GM19467 (cell line): ENCODE measurements around the gene UBXN11.
A peak's percentile ranks its signal among the peaks of the same experiment; 100 is the strongest.

Experiments
- ATAC-seq: cut with Tn5 transposase; IDR thresholded peaks from one replicate; pipeline ENCODE4 v1.9.1; 2021; ENCODE audit warnings: mild to moderate bottlenecking, moderate library complexity; ENCODE audit not compliant: unreplicated experiment

The UBXN11 gene, protein sequence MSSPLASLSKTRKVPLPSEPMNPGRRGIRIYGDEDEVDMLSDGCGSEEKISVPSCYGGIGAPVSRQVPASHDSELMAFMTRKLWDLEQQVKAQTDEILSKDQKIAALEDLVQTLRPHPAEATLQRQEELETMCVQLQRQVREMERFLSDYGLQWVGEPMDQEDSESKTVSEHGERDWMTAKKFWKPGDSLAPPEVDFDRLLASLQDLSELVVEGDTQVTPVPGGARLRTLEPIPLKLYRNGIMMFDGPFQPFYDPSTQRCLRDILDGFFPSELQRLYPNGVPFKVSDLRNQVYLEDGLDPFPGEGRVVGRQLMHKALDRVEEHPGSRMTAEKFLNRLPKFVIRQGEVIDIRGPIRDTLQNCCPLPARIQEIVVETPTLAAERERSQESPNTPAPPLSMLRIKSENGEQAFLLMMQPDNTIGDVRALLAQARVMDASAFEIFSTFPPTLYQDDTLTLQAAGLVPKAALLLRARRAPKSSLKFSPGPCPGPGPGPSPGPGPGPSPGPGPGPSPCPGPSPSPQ

DNA sequence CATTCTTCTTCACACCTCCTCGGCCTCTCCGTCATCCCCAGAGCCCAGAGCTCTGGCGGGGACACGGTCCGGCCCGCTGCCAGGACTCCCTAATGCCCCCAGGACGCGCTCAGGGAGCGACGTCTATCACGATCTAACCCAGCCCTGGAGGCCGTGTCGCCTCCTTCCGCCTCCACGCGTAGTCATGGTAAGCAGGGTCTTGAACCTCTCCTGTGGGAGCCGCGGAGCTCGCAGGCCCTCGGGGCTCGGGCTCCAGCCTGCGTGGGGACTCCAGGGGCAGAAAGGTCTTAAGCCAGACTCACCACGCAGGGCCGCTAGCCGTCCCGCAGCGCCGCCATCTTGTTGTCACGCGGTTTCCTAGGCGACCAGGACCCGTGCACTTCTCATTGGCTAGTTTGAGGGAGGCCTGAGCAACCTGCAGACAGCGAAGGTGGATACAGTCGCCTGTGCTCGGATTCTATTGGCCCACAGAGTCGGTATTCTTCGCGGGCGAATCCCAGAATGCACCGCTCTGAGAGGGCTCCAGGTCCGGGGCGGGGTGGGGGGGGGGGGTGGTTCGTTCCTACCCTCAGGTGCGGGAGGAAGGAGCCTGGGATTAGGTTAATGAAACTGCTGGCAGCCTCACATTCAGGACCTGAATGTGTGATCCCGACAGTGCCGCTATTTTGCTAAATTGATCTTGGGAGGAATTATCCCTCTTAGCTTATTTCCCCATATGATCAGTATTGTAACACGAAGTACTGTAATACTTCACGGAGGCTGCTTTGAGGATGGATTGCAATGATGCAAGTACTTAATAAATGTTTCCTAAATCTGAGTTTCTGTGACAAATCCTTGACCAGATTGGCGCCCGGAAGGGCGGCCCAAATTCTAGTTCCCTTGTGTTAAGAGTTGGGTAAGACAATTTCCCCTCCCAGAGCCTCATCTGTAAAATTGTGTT is at the start of gene UBXN11:
Gene UBXN11, minus strand, starts transcription at position 347 of the 940 bp plus-strand sequence. CDS start 3,753 bp downstream, outside the sequence.
- ATAC-seq = peak; percentile 99

DNA sequence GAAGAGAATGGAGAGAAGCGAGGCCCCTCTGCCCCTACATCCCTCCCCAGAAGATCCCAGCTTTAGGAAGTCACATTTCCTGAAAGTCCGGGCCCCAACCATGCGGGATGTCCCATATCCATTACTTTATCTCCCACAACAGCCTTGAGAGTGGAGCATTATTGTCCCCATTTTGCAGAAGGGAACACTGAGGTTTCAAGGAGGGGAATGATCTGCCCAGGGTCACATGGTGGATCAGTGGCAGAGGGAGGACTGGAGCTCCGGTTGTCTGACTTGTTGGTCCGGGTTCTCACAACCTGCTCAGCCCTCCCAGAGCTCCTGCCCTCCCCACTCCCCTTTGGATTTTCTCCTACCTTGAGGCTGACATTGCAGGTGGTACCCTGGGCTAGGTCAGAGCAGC is 49.7 kb upstream of the UBXN11 start:
- no peak for ATAC-seq

- ATAC-seq = no peak
These were observed 48.5 kb upstream of the UBXN11 start for GRCh38 chr1:26354972-26355371.

- no peak for ATAC-seq
These were observed 47.8 kb upstream of the UBXN11 start, which contains the start of gene CRYBG2 for GRCh38 chr1:26353976-26354820. TSS of gene CRYBG2 (minus strand) at chr1:26354130. CDS start at chr1:26346657, 7,473 bp downstream.

- ATAC-seq = no peak
These were observed 46.9 kb upstream of the UBXN11 start for GRCh38 chr1:26353210-26353859.

GRCh38 chr1:26352338-26352679 is 45.9 kb upstream of the UBXN11 start:
- ATAC-seq = no peak

GRCh38 chr1:26351590-26352337 is 45.3 kb upstream of the UBXN11 start:
- no peak for ATAC-seq

DNA sequence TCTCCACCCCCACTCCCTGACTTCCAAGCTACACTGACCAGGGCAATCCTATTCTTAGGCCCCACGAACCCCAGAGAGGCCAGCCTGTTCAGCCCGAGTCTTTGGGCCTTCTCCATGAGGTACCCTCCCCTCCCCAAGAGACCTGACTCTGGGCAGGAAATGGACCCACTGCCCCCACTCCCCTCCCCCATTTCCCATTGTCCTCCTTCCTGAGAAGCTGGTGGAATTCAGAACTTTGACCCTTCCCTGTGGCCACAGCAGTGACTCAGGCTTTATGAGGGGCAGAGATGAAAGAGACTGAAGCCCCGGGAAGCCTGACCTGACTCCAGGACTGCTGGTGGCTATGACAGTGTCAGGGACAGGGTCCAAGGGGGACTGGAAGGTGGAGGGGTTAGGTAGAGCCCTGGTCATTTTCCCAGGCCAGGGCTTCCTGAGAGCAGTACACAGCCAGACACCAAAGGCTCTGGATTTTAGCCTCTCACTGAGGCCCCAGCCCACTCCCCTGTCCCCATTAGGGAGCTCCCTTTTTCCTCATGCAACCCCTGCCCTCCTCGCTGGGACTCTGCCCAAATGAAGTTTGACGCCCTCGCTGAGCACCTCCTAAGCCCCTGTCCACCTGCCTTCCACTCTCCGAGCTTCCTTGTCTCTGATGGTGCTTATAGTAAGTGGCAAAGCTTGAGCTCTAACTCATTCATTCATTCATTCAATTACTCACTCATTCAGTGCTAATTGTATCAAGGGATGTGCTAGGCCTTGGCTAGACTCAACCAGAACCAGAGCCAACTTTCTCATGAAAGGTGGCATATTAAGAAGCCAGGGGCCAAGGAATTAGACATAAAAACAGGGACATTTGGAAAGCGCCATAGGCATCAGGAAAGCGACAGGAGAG is 44.5 kb upstream of the UBXN11 start:
- ATAC-seq = no peak

DNA sequence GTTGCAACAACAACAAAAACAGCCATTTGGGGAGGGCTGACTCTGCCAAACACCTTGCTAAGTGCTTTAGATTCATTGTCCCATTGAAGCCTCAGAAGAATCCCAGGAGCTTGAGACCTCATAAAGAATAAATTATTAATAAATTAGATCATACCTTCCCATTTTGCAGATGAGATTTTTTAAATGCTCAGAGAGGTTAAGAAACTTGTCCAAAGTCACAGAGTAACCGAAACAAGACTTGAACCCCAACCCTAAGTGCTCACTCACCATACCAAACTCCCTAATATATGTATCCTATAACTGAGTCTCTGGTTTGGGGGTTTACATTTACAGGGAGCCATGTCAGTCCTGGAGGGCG is 43.9 kb upstream of the UBXN11 start:
- no peak for ATAC-seq

DNA sequence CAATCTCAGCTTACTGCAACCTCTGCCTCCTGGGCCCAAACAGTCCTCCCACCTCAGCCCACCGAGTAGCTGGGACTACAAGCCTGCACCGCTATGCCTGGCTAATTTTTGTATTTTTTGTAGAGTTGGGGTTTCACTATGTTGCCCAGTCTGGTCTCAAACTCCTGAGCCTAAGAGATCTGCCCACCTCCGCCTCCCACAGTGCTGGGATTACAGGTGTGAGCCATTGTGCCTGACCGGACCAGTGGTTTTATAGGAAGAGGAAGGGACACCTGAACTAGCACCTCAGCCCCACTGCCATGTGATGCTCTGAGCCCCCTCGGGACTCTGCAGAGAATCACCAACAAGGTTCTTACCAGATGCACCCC is 43.4 kb upstream of the UBXN11 start:
- no peak for ATAC-seq

DNA sequence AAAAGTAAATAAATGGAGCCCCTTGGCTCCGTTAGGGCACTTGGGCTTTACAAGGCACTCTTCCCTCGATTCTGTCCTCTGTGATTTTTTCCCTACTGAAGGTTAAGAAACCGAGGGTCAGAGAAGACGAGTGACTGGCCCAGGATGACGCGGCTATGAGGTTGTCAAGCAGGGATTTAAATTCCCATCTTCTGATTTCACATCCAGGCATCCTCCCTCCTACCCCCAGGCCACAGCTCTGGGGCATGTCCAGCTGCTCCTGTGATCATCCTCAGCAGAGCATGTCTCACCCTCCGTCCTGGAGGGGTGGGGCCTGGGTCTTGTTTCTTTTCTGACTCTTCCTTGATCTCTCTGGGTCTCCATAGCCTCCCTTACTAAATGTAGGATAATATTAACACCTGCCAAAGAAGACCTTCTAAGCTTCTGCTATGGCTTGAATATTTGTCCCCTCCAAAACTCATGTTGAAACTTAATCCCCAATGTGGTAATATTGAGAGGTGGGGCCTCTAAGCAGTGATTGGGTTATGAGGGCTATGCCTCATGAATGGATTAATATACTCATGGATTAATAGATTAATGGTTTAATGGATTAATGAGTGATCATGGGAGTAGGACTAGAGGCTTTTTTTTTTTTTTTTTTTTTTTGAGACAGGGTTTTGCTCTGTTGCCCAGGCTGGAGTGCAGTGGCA is 42.9 kb upstream of the UBXN11 start:
- ATAC-seq = no peak

DNA sequence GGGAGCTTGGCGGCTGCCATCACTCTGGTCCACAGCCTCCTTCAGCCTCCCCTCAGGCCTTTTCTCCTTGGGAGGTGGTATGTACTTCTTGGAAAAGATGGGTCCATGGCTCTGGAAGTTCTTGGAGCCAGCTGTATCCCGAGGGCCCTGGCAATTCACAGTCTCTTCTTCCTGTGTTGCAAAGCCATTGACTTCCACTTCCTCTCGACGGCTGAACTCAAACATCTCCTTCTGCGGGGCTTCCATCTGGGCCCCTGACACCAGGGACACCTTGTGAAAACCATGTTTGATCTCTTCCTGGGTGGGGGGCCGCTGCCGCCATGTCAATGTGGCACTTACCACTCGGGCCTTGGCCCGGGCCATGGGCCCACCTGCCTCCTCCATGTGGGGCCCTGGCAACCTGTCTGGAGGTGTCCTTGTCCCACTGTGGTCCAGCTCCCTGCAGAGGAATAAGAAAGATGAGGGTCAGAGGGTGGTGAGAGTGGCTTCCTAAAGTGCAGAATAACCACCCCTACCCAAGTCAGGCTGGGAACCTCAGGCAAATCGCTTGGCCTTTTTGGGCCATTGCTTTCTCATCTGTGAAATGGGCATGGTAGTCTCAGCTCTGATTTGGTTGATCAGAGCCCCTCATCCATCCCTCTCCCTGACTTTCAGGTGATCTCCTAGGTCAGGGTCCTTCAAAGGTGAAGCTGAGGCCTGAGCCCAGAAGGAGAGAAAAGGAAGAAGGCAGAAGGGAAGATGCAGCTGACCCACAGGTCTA is 40.0 kb upstream of the UBXN11 start:
- no peak for ATAC-seq

- no peak for ATAC-seq
These were observed 39.3 kb upstream of the UBXN11 start for GRCh38 chr1:26345718-26346117.

GRCh38 chr1:26344147-26344920 is 37.9 kb upstream of the UBXN11 start:
- ATAC-seq = no peak

GRCh38 chr1:26340047-26340481 is 33.6 kb upstream of the UBXN11 start:
- no peak for ATAC-seq

DNA sequence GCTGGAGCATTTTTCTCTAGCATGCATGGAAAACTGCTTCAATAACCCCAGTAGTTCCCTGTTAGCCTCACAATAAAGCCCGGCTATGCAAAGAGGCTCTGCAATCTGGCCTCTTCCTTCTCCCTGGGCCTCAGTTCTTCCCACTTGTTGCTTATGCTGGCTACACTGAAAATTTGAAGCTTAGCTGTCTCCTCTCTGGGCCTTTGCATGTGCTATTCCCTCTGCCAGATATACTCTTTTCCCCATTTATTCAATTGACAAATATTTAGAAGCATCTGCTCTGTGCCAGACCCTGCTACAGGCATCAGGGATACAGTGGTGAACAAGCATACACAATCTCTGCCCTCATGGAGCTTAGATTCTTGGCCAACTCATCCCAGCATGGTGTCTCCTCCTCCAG is 32.2 kb upstream of the UBXN11 start:
- no peak for ATAC-seq
